ENCODE results near the gene GALR1.

The GALR1 gene

DNA sequence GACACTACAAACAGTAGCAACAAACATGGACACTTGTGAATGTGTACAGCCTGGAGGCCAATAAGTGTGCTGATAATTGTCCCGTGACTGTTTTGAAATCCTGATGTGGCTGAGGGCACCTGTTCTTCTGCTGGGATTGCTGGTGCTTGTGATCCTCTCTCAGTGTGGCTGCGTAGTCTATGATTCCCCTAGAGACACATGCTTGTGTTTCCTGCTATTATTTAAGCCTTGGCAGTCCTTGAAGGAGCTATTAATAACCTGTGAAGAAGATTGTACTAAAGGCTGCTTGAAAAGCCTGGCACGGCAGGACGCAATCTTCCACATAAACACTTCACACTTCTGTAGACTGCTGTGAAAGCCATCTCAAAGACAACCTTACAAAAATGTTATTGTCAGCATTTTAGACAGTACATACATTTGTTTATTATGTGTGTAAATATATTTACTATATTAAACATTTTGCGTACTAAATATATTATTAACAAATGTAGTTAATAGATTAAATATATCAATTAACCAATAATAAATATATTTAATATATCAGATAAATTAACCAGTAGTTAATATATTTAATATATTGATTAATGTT is 71.4 kb downstream of the GALR1 start:
- TF ChIP-seq ZNF223 (tag by site-specific recombination; IDR thresholded peaks at IDR 0.05) (no peak), ZNF629 (tag by site-specific recombination; IDR thresholded peaks at IDR 0.05) (no peak), HIC1 (tag by site-specific recombination; IDR thresholded peaks at IDR 0.05) (no peak), PRDM2 (tag by site-specific recombination; IDR thresholded peaks at IDR 0.05; ENCODE audit: borderline replicate concordance) (no peak), ZBTB17 (tag by site-specific recombination; IDR thresholded peaks at IDR 0.05) (no peak)
- TF ChIP-seq, protein P1, sequence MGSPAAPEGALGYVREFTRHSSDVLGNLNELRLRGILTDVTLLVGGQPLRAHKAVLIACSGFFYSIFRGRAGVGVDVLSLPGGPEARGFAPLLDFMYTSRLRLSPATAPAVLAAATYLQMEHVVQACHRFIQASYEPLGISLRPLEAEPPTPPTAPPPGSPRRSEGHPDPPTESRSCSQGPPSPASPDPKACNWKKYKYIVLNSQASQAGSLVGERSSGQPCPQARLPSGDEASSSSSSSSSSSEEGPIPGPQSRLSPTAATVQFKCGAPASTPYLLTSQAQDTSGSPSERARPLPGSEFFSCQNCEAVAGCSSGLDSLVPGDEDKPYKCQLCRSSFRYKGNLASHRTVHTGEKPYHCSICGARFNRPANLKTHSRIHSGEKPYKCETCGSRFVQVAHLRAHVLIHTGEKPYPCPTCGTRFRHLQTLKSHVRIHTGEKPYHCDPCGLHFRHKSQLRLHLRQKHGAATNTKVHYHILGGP (tag by site-specific recombination; IDR thresholded peaks at IDR 0.05), result no peak
- Histone ChIP-seq H3K9me3 (ENCODE audit: control insufficient read depth, insufficient read depth, low read depth, low read length) (no peaks in the 10 kb centered on the region), H3K4me3 (ENCODE audit: low read depth, low read length) (no peak overlapping the region), H3K27ac (ENCODE audit: extremely low read depth, low read depth, low read length) (no peak overlapping the region), H3K36me3 (ENCODE audit: control insufficient read depth in 2 of 2, insufficient read depth in 1 of 2, low read length in 2 of 2) (no peaks in the 10 kb centered on the region), H3K4me1 (ENCODE audit: control insufficient read depth, insufficient read depth, low read length) (no peaks in the 10 kb centered on the region)
- ChIA-PET CTCF (no interaction called here), POLR2A (no interaction called here)

GRCh38 chr18:77321823-77322805 is 72.5 kb downstream of the GALR1 start:
- Histone ChIP-seq H3K4me3 (ENCODE audit: low read depth, low read length) (no peak overlapping the region), H3K9me3 (ENCODE audit: control insufficient read depth, insufficient read depth, low read depth, low read length) (no peaks in the 10 kb centered on the region), H3K27ac (ENCODE audit: extremely low read depth, low read depth, low read length) (no peak overlapping the region), H3K4me1 (ENCODE audit: control insufficient read depth, insufficient read depth, low read length) (no peaks in the 10 kb centered on the region), H3K36me3 (ENCODE audit: control insufficient read depth in 2 of 2, insufficient read depth in 1 of 2, low read length in 2 of 2) (no peaks in the 10 kb centered on the region)
- POLR2A ChIA-PET, result no interaction called here
- CTCF ChIA-PET, result interaction anchor here (0.7 kb wide), 2 partner anchors 281 to 656 kb away, joined by 3 read pairs; no protein-coding TSS in a partner anchor
- TF ChIP-seq ZBTB21 (tag by site-specific recombination; IDR thresholded peaks at IDR 0.05) (no peak), ZNF37A (tag by site-specific recombination; IDR thresholded peaks at IDR 0.05) (no peak), ZNF449 (tag by site-specific recombination; IDR thresholded peaks at IDR 0.05) (no peak), ZFP37 (tag by site-specific recombination; IDR thresholded peaks at IDR 0.05) (no peak), KLF1 (tag by site-specific recombination; IDR thresholded peaks at IDR 0.05) (no peak), ZNF529 (tag by site-specific recombination; IDR thresholded peaks at IDR 0.05; ENCODE audit: insufficient replicate concordance) (no peak), ZSCAN30 (tag by site-specific recombination; IDR thresholded peaks at IDR 0.05) (no peak), GLIS2 (tag by site-specific recombination; IDR thresholded peaks at IDR 0.05) (no peak), KLF8 (tag by site-specific recombination; IDR thresholded peaks at IDR 0.05) (no peak), SP3 (tag by site-specific recombination; IDR thresholded peaks at IDR 0.05) (no peak), ZNF660 (tag by site-specific recombination; IDR thresholded peaks at IDR 0.05) (no peak)
- TF ChIP-seq, protein P2, sequence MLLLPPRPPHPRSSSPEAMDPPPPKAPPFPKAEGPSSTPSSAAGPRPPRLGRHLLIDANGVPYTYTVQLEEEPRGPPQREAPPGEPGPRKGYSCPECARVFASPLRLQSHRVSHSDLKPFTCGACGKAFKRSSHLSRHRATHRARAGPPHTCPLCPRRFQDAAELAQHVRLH (tag by site-specific recombination; IDR thresholded peaks at IDR 0.05), result no peak
